NCI-H2107 (cell line): ENCODE results near the gene MANEA.

ENCODE experiments used
- DNase-seq: peaks from one replicate; lab custom pipeline; 2025; lab: John Stamatoyannopoulos, UW

Gene MANEA

DNA sequence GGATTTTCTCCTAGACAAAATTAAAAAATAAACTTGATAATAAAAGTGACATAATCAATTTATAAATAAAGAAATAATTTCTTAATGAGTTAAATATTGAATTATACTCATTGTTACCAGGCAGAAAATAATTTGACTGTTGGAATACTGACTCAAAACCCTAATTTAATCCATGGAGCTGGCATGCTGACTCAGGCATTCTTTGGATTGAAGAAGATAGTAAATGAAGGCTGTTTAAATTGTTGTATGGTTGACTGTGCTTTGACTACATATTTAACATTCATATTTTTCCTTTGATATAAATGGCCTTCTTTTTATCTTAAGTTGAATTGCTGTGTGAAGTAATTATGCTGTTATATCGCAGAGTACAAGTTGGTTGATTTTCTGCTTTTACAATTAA is 11.7 kb downstream of the MANEA start:
- no peak for DNase-seq

- no peak for DNase-seq
Measured at GRCh38 chr6:95589826-95590570, 12.7 kb downstream of the MANEA start.

DNA sequence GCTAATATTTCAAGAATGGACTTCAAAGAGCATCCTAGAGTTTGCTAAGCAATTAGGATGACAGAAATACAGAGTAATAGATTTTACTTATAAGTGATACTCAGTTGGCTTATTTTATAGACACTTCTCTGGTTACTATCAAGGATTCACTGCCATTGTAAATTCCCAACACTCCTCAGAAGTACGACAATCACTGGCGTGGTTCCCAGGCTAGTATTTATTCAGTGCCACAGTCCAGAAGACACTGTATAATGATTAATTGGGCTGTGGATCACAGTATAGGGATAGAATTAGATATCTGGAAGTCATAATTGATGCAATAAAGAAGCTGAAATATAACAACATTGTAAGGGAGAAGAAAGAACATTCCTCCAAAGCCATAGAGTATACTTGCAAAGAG is 15.7 kb downstream of the MANEA start:
- DNase-seq, result no peak

DNA sequence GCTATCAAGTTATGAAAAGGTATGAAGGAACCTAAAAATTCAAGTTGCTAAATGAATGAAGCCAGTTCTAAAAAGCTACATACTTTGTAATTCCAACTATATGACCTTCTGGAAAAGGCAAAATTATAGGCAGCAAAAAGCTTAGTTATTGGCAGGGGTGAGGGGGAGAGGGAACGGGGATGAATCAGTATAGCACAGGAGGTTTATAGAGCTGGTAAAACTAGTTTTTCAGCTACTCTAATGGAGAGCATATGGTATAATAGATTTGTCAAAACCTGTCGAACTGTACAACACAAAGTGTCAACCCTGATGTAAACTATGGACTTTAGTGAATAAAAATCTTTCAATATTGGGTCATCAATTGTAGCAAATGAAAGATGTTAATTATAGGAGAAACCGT is 18.7 kb downstream of the MANEA start:
- DNase-seq, result no peak

DNA sequence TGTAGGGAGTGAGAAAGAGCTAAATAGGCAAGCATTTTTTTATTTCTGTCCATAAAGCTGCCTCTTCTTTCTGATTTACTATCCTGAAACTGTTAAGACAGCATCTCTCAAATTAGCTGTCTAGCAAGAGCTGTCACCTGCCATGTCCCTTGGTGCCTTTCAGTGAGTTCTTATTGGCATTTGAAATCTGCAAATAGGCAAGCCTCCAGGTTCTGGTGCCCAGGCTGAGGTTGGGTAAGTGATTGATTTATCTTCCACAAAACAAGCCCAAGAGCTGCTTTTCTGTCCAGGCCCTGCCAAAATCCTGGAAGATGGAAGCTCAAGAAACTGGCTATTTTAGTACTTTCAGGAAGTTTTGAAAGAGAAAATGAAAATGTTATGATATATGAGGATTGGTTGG is 22.4 kb downstream of the MANEA start:
- DNase-seq, result no peak

- DNase-seq, result no peak
Measured at GRCh38 chr6:95601133-95601532, 23.8 kb downstream of the MANEA start.

DNA sequence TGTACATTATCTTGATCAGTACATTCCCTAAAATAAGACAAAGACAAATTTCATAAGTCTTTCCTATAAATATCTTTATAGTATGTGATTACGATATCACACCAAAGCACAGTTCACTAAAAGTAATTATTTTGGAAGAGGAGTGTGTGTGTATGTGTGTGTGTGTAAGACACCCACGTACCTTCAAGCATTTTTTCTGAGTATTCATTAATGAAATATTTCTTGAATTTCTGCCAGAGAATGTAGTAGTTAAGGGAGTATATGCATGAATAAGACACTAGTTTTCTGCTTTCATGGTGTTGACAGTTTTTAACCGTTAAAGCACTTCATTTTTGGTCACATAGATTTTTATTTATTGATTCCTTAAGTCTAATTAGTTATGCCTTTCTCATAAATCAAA is 36.8 kb downstream of the MANEA start:
- DNase-seq, result no peak

- DNase-seq, result no peak
Measured at GRCh38 chr6:95629551-95629950, 52.2 kb downstream of the MANEA start.

DNA sequence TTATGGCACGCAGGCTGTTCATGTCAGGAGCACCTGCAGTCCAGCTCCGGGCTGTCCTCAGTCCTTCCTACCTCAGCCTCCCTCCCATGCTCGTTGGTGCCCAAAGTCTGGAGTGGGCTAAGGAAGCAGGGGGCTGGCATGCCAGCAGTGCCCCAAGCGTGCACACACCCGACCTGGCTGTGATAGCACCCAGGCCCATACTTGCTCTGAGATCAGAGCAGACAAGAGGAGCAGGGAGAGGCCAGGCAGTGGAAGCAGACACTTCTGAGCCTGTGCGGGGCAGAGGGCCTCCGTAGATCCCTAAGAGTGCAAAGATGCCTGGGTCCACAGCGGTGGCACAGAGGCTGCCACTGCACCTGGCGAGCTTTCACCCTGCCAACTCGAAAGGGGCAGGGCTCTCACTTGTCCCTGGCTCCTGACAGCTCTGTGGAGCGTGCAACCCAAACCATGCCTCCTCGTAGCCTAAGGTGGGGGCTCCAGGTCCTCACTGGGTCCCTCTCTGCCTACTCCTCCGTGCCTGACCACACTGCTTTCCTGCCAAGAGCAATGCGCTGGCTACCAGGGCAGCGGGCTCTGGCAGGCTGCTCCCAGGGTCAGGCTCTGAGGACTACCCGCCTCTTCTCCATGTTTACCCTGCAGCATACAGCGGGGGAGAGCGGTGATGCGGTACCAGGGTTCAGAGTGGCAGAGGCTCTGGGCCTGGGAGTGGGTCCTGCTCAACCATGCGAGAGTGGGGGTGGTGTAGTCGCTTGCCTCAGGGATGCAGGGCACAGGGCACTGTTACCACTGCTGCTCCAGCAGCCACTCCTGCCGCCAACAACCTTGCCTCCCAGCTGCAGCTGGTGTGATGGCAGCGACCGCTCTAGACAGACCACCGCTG is 59.5 kb downstream of the MANEA start:
- DNase-seq, result no peak

DNA sequence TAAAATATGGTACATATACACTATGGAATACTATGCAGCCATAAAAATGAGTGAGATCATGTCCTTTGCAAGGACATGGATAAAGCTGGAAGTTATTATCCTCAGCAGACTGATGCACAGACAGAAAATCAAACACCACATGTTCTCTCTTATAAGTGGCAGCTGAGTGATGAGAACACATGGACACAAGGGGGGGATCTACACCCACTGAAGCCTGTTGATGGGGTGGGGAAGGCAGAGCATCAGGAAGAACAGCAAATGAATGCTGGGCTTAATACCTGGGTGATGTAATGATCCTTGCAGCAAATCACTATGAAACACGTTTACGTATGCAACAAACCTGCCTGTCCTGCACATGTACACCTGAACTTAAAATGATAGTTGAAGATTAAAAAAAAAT is 71.3 kb downstream of the MANEA start:
- no peak for DNase-seq

GRCh38 chr6:95649451-95649850 is 72.1 kb downstream of the MANEA start:
- DNase-seq, result no peak

DNA sequence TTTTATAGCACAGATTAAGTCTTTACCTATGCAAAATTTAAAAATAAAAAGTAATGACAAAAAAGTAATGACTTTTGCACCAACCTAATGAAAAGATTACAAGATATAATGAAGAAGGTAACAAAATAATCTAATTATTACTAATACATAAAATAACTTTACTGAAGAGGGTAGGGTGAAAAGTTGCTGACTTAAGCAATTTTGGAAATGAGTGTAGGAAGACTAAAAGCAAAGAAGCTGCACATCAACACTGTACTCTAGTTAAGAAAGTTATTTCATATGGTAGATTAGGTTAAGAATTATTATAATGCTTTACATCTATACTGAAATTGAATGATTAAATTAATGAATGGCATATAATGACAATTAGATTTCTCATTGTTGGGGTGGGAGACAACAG is 76.8 kb downstream of the MANEA start:
- no peak for DNase-seq

DNA sequence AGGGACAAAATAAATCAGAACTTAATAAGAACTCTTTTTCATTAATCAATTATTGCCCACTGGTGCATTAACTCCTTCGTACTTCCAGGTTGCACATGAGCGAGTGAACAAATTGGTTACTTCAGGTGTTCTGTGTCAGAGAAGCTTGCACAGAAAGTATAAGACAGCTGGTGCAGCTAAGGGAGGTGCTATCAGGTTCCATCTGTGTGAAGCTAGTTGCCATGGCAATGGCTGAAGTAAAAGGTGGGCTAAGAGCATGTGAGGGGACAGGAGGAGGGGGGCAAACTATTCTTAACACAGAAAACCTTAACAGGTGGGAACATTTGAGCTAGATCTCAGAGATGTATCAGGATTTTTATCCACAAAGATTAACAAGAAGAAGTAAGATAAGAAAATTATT is 81.6 kb downstream of the MANEA start:
- no peak for DNase-seq
